ENCODE measurements around the gene SLC10A1. TPM values are rescaled to one million over a fixed set of nuclear protein-coding genes. Genes with fewer than 3 reads are reported as not detected.

The SLC10A1 gene
- total RNA-seq, 4 donors from 2014 or later: not detected

DNA sequence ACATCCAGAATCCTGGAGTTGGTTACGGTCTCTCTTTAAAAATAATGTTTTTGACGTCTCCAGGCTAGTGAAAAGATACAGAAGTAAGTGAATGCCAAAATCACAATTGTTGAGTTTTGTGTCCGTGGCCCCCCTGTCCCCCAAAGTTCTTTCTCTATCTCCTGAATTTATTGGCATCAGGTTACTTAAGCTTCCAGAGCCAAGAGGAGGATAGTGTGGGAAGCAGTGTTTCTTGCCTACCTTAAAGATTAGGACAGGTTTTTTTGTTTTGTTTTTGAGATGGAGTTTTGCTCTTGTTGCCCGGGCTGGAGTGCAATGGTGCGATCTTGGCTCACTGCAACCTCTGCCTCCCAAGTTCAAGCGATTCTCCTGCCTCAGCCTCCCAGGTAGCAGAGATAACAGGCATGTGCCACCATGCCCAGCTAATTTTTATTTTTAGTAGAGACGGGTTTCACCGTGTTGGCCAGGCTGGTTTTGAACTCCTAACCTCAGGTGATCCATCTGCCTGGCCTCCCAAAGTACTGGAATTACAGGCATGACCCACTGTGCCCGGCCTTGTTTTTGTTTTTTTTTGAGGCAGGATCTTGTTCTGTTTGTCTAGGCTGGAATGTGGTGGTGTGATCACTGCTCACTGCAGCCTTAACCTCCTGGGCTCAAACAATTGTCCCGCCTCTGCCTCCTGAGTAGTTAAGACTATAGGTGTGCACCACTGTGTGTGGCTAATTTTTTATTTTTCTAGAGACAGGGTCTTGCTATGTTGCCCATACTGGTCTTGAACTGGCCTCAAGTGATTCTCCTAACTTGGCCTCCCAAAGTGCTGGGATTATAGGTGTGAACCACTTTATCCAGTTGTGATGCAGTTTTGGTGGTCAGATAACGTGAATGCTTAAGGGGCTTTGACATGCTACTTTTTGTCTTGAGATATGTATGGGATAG is 24.7 kb downstream of the SLC10A1 start:
- no peak for DNase-seq (ENCODE audit: low spot score in 2 of 2)
- no peaks in the 10 kb centered on the region for H3K9me3 ChIP-seq
- H3K27ac ChIP-seq: no peak overlapping the region
- peaks cover 3 to 90% (median 48%) of the 10 kb centered on the region in 3 donors for H3K36me3 ChIP-seq
- no peak for TF ChIP-seq POLR2A (IDR thresholded peaks at IDR 0.05)
- no peak for TF ChIP-seq EP300 (IDR thresholded peaks at IDR 0.05)
- TF ChIP-seq, protein P1, sequence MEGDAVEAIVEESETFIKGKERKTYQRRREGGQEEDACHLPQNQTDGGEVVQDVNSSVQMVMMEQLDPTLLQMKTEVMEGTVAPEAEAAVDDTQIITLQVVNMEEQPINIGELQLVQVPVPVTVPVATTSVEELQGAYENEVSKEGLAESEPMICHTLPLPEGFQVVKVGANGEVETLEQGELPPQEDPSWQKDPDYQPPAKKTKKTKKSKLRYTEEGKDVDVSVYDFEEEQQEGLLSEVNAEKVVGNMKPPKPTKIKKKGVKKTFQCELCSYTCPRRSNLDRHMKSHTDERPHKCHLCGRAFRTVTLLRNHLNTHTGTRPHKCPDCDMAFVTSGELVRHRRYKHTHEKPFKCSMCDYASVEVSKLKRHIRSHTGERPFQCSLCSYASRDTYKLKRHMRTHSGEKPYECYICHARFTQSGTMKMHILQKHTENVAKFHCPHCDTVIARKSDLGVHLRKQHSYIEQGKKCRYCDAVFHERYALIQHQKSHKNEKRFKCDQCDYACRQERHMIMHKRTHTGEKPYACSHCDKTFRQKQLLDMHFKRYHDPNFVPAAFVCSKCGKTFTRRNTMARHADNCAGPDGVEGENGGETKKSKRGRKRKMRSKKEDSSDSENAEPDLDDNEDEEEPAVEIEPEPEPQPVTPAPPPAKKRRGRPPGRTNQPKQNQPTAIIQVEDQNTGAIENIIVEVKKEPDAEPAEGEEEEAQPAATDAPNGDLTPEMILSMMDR (IDR thresholded peaks at IDR 0.05): no peak
- H3K4me3 ChIP-seq: no peak overlapping the region
- H3K27me3 ChIP-seq: no peaks in the 10 kb centered on the region
- WGBS, 2 donors: 91% methylated on average over 11 of the region's 11 CpGs
- peaks cover 6 to 78% (median 26%) of the 10 kb centered on the region in 4 donors for H3K4me1 ChIP-seq

DNA sequence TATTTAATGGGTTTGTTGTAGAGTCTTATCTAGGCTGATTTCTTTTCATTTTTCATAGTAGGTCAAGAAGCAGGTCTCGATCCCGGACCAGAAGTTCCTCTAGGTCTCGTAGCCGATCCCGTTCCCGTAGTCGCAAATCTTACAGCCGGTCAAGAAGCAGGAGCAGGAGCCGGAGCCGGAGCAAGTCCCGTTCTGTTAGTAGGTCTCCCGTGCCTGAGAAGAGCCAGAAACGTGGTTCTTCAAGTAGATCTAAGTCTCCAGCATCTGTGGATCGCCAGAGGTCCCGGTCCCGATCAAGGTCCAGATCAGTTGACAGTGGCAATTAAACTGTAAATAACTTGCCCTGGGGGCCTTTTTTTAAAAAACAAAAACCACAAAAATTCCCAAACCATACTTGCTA is 25.9 kb downstream of the SLC10A1 start:
- no peak for TF ChIP-seq POLR2A (IDR thresholded peaks at IDR 0.05)
- TF ChIP-seq, protein P1 (IDR thresholded peaks at IDR 0.05): no peak
- no peak for TF ChIP-seq EP300 (IDR thresholded peaks at IDR 0.05)
- Histone ChIP-seq H3K4me1 (peaks cover 6 to 70% (median 28%) of the 10 kb centered on the region in 4 donors), H3K36me3 (peaks cover 3 to 82% (median 48%) of the 10 kb centered on the region in 3 donors), H3K27me3 (no peaks in the 10 kb centered on the region), H3K27ac (no peak overlapping the region), H3K4me3 (no peak overlapping the region), H3K9me3 (no peaks in the 10 kb centered on the region)
- 92 to 96% methylated on average over 16 of the region's 16 CpGs for WGBS, 2 donors
- no peak for DNase-seq (ENCODE audit: low spot score in 2 of 2)

DNA sequence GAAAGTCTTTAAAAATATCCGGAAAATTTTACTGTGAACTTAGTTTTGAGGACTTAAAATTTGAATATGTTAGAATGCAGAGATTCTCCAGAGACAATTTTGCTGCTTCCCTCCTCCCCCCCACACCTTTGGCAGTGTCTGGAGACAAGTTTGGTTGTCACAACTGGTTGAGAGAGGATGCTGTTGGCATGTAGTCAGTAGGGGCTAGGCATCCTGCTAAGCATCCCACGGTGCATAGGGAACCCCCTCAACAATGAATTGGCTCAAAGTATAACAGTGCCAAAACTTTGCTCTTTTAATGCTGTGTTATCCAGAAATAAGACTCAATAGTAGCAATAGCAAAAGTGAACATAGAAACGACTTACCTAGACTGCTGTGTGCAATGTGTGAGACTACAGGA is 26.5 kb downstream of the SLC10A1 start:
- no peak overlapping the region for H3K27ac ChIP-seq
- TF ChIP-seq EP300 (IDR thresholded peaks at IDR 0.05) (no peak), POLR2A (IDR thresholded peaks at IDR 0.05) (no peak)
- TF ChIP-seq, protein P1 (IDR thresholded peaks at IDR 0.05): no peak
- H3K4me1 ChIP-seq: peaks cover 6 to 67% (median 30%) of the 10 kb centered on the region in 4 donors
- WGBS, 2 donors: 80 to 84% methylated on average over 3 of the region's 3 CpGs
- no peak overlapping the region for H3K4me3 ChIP-seq
- no peak for DNase-seq (ENCODE audit: low spot score in 2 of 2)
- peaks cover 3 to 76% (median 44%) of the 10 kb centered on the region in 3 donors for H3K36me3 ChIP-seq
- H3K27me3 ChIP-seq: no peaks in the 10 kb centered on the region
- H3K9me3 ChIP-seq: no peaks in the 10 kb centered on the region

DNA sequence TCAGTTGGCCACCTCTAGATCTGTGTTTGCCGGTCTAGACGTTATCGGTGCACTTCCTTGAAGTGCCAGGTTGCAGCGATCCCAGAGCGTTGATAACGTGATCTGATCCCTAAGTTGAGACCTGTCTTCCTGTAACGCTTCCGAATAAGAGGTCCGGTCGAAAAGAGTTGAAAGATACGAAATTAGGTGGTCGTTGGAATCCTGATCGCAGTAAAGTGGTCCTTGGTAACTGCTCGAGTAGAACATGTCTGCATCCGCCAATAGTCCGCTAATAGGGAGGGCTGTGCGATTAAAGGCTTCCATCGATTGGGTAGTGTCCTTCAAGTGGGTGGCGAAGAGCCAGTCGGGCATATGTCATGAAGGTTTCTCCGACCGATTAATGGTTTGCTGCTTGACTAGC is 27.4 kb downstream of the SLC10A1 start:
- WGBS, 2 donors: 93 to 95% methylated on average over 22 of the region's 22 CpGs
- H3K27me3 ChIP-seq: no peaks in the 10 kb centered on the region
- H3K27ac ChIP-seq: no peak overlapping the region
- H3K36me3 ChIP-seq: peaks cover 3 to 66% (median 44%) of the 10 kb centered on the region in 3 donors
- H3K9me3 ChIP-seq: no peaks in the 10 kb centered on the region
- H3K4me1 ChIP-seq: peaks cover 6 to 63% (median 30%) of the 10 kb centered on the region in 4 donors
- no peak for DNase-seq (ENCODE audit: low spot score in 2 of 2)
- H3K4me3 ChIP-seq: no peak overlapping the region
- TF ChIP-seq, protein P1 (IDR thresholded peaks at IDR 0.05): no peak
- TF ChIP-seq POLR2A (IDR thresholded peaks at IDR 0.05) (no peak), EP300 (IDR thresholded peaks at IDR 0.05) (no peak)

DNA sequence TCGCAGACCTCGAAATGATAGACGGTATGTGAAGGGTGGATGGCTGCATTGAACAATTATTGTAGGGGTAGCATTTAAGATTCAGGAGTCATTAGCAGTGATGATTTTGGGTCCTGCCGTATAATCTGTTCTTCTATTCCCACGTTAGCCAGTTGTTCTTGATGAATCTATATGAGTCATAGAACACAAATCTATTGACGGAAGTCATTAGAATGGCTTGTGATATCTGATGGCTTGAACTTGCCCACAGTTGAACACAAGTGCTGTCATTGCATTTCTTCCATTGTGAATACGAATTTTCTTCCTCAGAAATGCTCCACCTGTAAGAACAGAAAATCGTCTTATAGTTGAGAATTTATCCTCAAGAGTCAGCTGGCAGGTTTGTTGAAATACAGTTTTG is 28.2 kb downstream of the SLC10A1 start:
- H3K4me1 ChIP-seq: peaks cover 6 to 63% (median 30%) of the 10 kb centered on the region in 4 donors
- no peaks in the 10 kb centered on the region for H3K27me3 ChIP-seq

More for the DNA sequence above, 28.2 kb downstream of the SLC10A1 start:
- 80 to 84% methylated on average over 8 of the region's 8 CpGs for WGBS, 2 donors
- no peak for DNase-seq (ENCODE audit: low spot score in 2 of 2)
- Histone ChIP-seq H3K27ac (peak overlapping the region in 2 of 4 donors; percentile 99), H3K36me3 (peaks cover 3 to 59% (median 44%) of the 10 kb centered on the region in 3 donors), H3K4me3 (peak overlapping the region in 3 of 4 donors; percentile 72 to 96 (median 79)), H3K9me3 (no peaks in the 10 kb centered on the region)
- TF ChIP-seq, protein P1 (IDR thresholded peaks at IDR 0.05): no peak
- TF ChIP-seq POLR2A (IDR thresholded peaks at IDR 0.05) (no peak), EP300 (IDR thresholded peaks at IDR 0.05) (no peak)
